Measurements from ENCODE around the gene DPY30.

GRCh38 chr2:32061430-32061829 lies 21.8 kb upstream of the DPY30 start:
- TF ChIP-seq YY1 (IDR thresholded peaks at IDR 0.05; ENCODE audit: insufficient read depth, insufficient read length): no peak
- no peak for TF ChIP-seq ZNF274 (IDR thresholded peaks at IDR 0.05; ENCODE audit: low read depth, low read length)
- no peak for TF ChIP-seq SUZ12 (IDR thresholded peaks at IDR 0.05; ENCODE audit: extremely low read depth, insufficient read depth, insufficient read length)

All from NT2/D1 (cell line).